Measurements from ENCODE around the gene SSPN. TPM values are rescaled to one million over a fixed set of nuclear protein-coding genes. Genes with fewer than 3 reads are reported as not detected.

The SSPN gene
- total RNA-seq, 1 experiment from 2014 or later = 1.3 TPM

GRCh38 chr12:26187014-26187798, 8.2 kb upstream of the SSPN start:
- no peak for DNase-seq (ENCODE audit: low spot score)

- DNase-seq (ENCODE audit: low spot score) = no peak
Observed at GRCh38 chr12:26188127-26188526, 7.2 kb upstream of the SSPN start.

- no peak for DNase-seq (ENCODE audit: low spot score)
Observed at GRCh38 chr12:26188641-26189040, 6.7 kb upstream of the SSPN start.

- DNase-seq (ENCODE audit: low spot score) = no peak
Observed at GRCh38 chr12:26192142-26192541, 3.2 kb upstream of the SSPN start.

GRCh38 chr12:26193539-26193938, 1.8 kb upstream of the SSPN start:
- DNase-seq (ENCODE audit: low spot score) = no peak

- DNase-seq (ENCODE audit: low spot score) = no peak
Observed at GRCh38 chr12:26195641-26196420, 458 bp downstream of the SSPN start.

- DNase-seq (ENCODE audit: low spot score) = no peak
Observed at GRCh38 chr12:26196421-26196716, 996 bp downstream of the SSPN start.

- no peak for DNase-seq (ENCODE audit: low spot score)
Observed at GRCh38 chr12:26197832-26198231, 2.5 kb downstream of the SSPN start.

- peak; percentile 41 for DNase-seq (ENCODE audit: low spot score)
Observed at GRCh38 chr12:26198742-26199141, 3.4 kb downstream of the SSPN start.

- DNase-seq (ENCODE audit: low spot score) = no peak
Observed at GRCh38 chr12:26203167-26203780, 7.9 kb downstream of the SSPN start.

GRCh38 chr12:26204612-26205289, 9.4 kb downstream of the SSPN start:
- no peak for DNase-seq (ENCODE audit: low spot score)

- no peak for DNase-seq (ENCODE audit: low spot score)
Observed at GRCh38 chr12:26205298-26205697, 9.9 kb downstream of the SSPN start.

GRCh38 chr12:26205941-26206340, 10.6 kb downstream of the SSPN start:
- DNase-seq (ENCODE audit: low spot score) = no peak

GRCh38 chr12:26211331-26211730, 16.0 kb downstream of the SSPN start:
- DNase-seq (ENCODE audit: low spot score) = no peak

- DNase-seq (ENCODE audit: low spot score) = no peak
Observed at GRCh38 chr12:26212396-26212795, 17.0 kb downstream of the SSPN start.

- no peak for DNase-seq (ENCODE audit: low spot score)
Observed at GRCh38 chr12:26212988-26213387, 17.6 kb downstream of the SSPN start.

- DNase-seq (ENCODE audit: low spot score) = no peak
Observed at GRCh38 chr12:26214121-26214520, 18.7 kb downstream of the SSPN start.

- no peak for DNase-seq (ENCODE audit: low spot score)
Observed at GRCh38 chr12:26219736-26220135, 24.4 kb downstream of the SSPN start.

- no peak for DNase-seq (ENCODE audit: low spot score)
Observed at GRCh38 chr12:26224657-26225056, 29.3 kb downstream of the SSPN start.

- no peak for DNase-seq (ENCODE audit: low spot score)
Observed at GRCh38 chr12:26226122-26226521, 30.7 kb downstream of the SSPN start.

GRCh38 chr12:26226629-26227360, 31.4 kb downstream of the SSPN start:
- peak; percentile 35 for DNase-seq (ENCODE audit: low spot score)

GRCh38 chr12:26227361-26227745, 32.0 kb downstream of the SSPN start:
- no peak for DNase-seq (ENCODE audit: low spot score)

Data from A172 (cell line).